Measurements from ENCODE around the gene CEACAM1. TPM values are rescaled to one million over a fixed set of nuclear protein-coding genes. Genes with fewer than 3 reads are reported as not detected.
"Not testable (repeated sequence)": the region's sequence is repeated elsewhere in the genome, so short reads cannot be mapped to it uniquely, and the experiment has no call there.

CEACAM1 gene
- total RNA-seq, 1 donor from 2014 or later: not detected

- Mint-ChIP-seq H3K27ac (ENCODE audit: unreplicated experiment) (no peak overlapping the region), H3K4me3 (no peak overlapping the region), H3K4me1 (peaks cover 4% of the 10 kb centered on the region), H3K36me3 (ENCODE audit: low read depth) (no peaks in the 10 kb centered on the region), H3K27me3 (ENCODE audit: low read depth) (peaks cover 8% of the 10 kb centered on the region), H3K9me3 (no peaks in the 10 kb centered on the region)
- DNase-seq (ENCODE audit: low read depth, low spot score): no peak
- TF ChIP-seq CTCF (conservative IDR thresholded peaks at IDR 0.05): no peak
Observed at GRCh38 chr19:42505066-42505465, 23.2 kb downstream of the CEACAM1 start.

- Mint-ChIP-seq H3K27me3 (ENCODE audit: low read depth) (peaks cover 3% of the 10 kb centered on the region), H3K4me1 (peaks cover 24% of the 10 kb centered on the region), H3K36me3 (ENCODE audit: low read depth) (no peaks in the 10 kb centered on the region), H3K27ac (ENCODE audit: unreplicated experiment) (no peak overlapping the region), H3K9me3 (no peaks in the 10 kb centered on the region), H3K4me3 (no peak overlapping the region)
- no peak for DNase-seq (ENCODE audit: low read depth, low spot score)
- no peak for TF ChIP-seq CTCF (conservative IDR thresholded peaks at IDR 0.05)
Observed at GRCh38 chr19:42501733-42502132, 26.5 kb downstream of the CEACAM1 start.

- DNase-seq (ENCODE audit: low read depth, low spot score); H3K4me3 Mint-ChIP-seq; H3K27me3 Mint-ChIP-seq (ENCODE audit: low read depth); H3K36me3 Mint-ChIP-seq (ENCODE audit: low read depth); H3K9me3 Mint-ChIP-seq; H3K27ac Mint-ChIP-seq (ENCODE audit: unreplicated experiment): not testable (repeated sequence)
- H3K4me1 Mint-ChIP-seq: peaks cover 26% of the 10 kb centered on the region
Observed at GRCh38 chr19:42501243-42501642, 27.0 kb downstream of the CEACAM1 start.

GRCh38 chr19:42498169-42498757, 30.0 kb downstream of the CEACAM1 start:
- peaks cover 22% of the 10 kb centered on the region for H3K4me1 Mint-ChIP-seq
- H3K27ac Mint-ChIP-seq (ENCODE audit: unreplicated experiment): no peak overlapping the region
- H3K27me3 Mint-ChIP-seq (ENCODE audit: low read depth): no peaks in the 10 kb centered on the region
- no peaks in the 10 kb centered on the region for H3K36me3 Mint-ChIP-seq (ENCODE audit: low read depth)
- TF ChIP-seq CTCF (conservative IDR thresholded peaks at IDR 0.05): no peak
- H3K9me3 Mint-ChIP-seq: no peaks in the 10 kb centered on the region
- DNase-seq (ENCODE audit: low read depth, low spot score): no peak
- H3K4me3 Mint-ChIP-seq: no peak overlapping the region

- DNase-seq (ENCODE audit: low read depth, low spot score): no peak
- Mint-ChIP-seq H3K4me1 (peaks cover 22% of the 10 kb centered on the region), H3K27me3 (ENCODE audit: low read depth) (no peaks in the 10 kb centered on the region), H3K36me3 (ENCODE audit: low read depth) (no peaks in the 10 kb centered on the region), H3K27ac (ENCODE audit: unreplicated experiment) (peak overlapping the region; percentile 17), H3K9me3 (no peaks in the 10 kb centered on the region), H3K4me3 (no peak overlapping the region)
- no peak for TF ChIP-seq CTCF (conservative IDR thresholded peaks at IDR 0.05)
Observed at GRCh38 chr19:42497492-42498168, 30.7 kb downstream of the CEACAM1 start.

- H3K36me3 Mint-ChIP-seq (ENCODE audit: low read depth): no peaks in the 10 kb centered on the region
- peaks cover 22% of the 10 kb centered on the region for H3K4me1 Mint-ChIP-seq
- no peak for DNase-seq (ENCODE audit: low read depth, low spot score)
- H3K27ac Mint-ChIP-seq (ENCODE audit: unreplicated experiment): no peak overlapping the region
- peaks cover 7% of the 10 kb centered on the region for H3K27me3 Mint-ChIP-seq (ENCODE audit: low read depth)
- no peak for TF ChIP-seq CTCF (conservative IDR thresholded peaks at IDR 0.05)
- no peaks in the 10 kb centered on the region for H3K9me3 Mint-ChIP-seq
- H3K4me3 Mint-ChIP-seq: no peak overlapping the region
Observed at GRCh38 chr19:42496460-42497133, 31.7 kb downstream of the CEACAM1 start.
